HG03432 (cell line): ENCODE results near the gene LONRF3.
"Not testable (repeated sequence)": the region's sequence is repeated elsewhere in the genome, so short reads cannot be mapped to it uniquely, and the experiment has no call there.

Experiments
- ATAC-seq: cut with Tn5 transposase; IDR thresholded peaks from one replicate; pipeline ENCODE4 v1.9.1; 2021; ENCODE audit warnings: mild to moderate bottlenecking, moderate library complexity; ENCODE audit not compliant: unreplicated experiment

The LONRF3 gene

GRCh38 chrX:118983513-118983912 is 9.1 kb downstream of the LONRF3 start:
- no peak for ATAC-seq

DNA sequence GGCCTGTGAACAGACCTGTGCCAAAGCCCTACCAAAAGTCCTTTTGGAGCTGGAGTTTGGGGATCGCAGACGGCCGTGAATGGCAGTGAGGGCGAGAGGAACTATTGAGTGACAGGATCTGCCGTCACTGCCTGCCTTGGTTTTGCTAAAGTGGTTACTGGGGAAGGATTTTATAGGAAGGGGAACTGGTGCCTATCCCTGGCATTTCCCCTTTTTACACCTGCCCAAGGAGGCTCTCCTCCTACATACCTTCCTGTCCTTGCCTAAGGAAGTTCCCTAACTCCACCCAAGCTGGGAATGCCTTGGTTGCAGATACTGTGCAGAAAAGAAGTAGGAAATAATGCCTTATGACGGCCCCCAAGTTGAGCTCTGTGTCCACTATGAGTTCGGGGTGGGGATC is 14.5 kb downstream of the LONRF3 start:
- ATAC-seq: no peak

GRCh38 chrX:118989886-118990285 is 15.5 kb downstream of the LONRF3 start:
- ATAC-seq: no peak

DNA sequence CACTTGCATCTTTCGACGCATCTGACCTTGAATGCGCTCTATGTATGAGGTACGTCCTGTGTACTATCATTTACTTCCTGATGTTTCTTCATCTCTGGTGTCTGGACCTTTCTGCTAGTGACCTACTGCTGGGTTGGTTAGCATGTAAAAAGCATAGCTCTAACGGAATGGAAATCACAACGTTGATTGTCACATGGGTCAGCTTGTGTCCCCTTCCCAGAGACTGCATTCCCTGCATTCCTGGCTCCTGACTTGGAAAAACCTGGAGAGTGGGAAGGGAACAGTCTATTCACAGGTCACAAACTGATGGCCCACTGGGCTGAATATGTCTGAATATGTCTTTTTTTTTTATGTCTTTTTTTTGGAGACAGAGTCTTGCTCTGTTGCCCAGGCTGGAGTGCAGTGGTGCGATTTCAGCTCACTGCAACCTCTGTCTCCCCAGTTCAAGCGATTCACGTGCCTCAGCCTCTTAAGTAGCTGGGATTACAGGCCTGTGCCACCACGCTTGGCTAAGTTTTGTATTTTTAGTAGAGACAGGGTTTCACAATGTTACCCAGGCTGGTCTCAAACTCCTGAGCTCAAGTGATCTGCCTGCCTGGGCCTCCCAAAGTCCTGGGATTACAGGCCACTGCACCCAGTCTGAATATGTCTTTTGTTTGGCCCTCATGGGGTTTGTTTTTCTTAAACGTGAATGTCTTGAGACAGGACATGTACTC is 16.3 kb downstream of the LONRF3 start:
- no peak for ATAC-seq

- not testable (repeated sequence) for ATAC-seq
Observed at GRCh38 chrX:118992441-118993121, 18.2 kb downstream of the LONRF3 start.

GRCh38 chrX:119003462-119003861 is 29.0 kb downstream of the LONRF3 start:
- no peak for ATAC-seq

- peak; percentile 80 for ATAC-seq
Observed at GRCh38 chrX:119004920-119005524, 30.6 kb downstream of the LONRF3 start.

DNA sequence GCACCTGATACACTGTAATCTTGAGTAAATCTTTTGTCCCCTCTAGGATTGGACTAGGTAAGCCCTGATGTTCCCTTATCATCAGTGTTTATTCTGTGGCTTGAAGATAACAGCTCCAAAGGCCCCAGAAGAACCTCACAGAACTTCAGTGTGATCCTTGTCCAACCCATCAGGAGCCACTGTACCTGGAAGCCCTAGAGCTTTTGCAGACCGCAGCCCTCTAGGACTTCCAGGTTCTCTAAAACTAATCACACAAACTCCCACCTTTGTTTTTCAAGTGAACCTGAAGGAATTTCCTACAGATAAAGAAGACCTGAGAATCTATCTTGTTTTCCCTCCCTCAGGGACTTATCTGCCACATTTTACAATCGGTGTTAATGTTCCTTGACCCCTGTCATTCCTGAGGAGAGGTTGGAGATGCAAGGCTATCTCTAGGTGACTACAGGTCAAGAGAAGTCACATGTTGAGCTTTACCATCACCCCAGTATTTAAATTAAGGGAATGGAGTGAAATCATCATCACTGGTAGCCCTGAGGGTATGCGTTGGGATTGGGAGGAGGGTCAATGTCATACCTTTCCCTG is 32.9 kb downstream of the LONRF3 start:
- ATAC-seq: no peak

- no peak for ATAC-seq
Observed at GRCh38 chrX:119008110-119008744, 33.8 kb downstream of the LONRF3 start.

DNA sequence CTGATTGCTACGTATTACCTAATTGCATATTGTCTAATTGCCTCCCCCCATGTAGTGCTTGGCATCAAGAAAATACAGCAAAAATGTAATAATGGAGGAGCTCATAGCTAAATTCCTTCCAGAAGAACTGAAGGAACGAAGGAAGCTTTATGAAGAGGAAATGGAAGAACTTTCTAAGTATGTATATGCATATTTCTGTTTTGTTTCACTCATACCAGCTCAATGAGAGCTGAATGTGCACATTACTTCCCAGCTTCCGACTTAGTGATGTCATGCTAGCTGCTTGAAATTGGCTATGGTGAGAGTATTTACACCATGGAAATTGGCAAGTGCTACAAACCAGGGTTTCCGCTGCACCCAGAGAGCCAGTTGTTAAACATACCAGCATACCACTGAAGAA is 34.7 kb downstream of the LONRF3 start:
- ATAC-seq: no peak

DNA sequence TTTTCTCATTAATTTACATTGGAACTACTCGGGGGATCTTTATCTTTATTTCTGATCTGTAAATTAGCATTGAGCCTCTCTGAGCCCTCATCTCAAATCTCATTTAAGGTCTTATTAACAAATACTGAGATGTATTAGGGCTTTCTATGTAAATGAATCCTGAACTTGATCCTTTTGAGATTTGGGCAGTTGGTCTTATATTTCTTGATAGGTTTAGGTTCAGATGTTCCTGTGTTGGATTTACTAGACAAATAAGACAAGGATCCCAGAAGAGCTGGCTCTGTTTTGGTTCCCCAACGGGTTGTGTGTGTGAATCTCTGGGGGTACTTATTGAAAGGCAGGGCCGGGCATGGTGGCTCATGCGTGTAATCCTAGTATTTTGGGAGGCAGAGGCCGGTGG is 36.1 kb downstream of the LONRF3 start:
- ATAC-seq: no peak

DNA sequence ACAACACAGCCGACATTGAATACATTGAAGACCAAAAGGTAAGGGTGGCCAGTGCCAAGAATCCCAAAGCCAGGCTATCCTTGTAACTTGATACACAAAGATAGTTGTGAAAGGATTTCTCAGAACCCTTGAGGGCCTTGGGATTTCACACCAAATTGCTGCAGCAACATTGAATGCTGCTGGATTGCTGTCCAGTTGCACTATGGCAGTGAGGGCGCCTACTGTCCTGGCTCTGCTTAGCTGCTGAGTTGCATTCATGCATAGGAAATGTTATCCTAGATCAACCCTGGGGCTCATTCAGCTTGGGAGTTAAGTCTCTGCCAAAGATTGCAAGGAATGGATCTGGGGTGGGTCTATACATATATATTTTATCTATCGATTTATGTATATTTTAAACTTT is 38.7 kb downstream of the LONRF3 start:
- no peak for ATAC-seq

DNA sequence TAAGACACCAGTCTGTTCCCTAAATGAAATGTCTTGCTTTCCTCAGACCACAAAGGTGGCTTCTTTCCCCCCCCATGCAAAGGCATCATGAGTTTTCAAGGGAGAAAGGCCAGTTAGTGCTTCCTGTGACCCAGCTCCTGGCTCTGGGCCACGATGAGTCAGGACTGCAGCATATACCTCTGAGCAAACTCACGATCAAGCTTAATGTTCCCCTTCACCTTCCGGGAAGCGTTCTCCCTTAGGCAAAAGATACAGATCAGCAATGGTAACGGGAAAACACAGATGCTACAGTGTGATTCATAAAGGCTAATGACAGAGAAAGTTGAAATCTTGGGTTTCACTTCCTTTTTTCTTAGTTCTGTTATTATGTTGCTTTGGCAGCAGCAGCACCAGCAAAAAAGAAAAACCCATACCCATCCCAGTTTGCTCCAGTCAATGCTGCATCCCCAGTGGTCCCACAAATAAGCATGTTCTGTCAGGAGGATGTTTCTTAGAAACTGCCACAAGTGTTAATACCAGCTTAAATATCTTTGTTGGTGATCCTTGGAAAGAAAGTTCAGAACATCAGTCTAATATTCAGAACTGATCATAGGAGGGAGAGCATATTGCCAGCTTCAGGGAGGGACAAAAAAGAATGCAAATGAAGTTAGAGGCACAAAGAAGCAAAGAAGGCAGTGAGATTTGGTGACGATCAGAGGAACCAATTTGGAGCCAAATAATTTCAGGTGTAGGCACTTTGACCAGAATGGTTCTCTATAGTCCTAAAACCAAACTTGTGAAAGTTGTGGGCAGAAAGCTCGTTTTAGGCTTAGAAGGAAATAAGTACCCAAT is 41.2 kb downstream of the LONRF3 start:
- ATAC-seq: peak; percentile 97

DNA sequence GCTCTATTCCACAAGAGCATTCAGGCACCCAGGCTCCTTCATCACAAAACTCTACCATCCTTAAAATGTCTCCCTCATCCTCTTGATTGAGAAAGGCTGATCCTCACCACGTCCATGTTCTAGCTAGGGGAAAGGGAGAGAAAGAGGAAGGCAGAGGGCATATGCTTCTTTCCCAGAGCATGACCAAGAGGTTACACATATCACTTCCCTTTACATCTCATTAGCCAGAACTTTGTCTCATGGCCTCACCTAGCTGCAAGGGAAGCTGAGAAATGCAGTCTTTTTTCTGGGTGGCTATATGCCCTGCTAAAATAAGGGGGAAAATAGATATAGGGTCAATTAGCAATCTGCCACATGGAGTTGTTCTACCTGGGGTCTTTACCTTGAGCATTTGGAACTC is 42.7 kb downstream of the LONRF3 start:
- no peak for ATAC-seq

GRCh38 chrX:119025900-119026299 is 51.5 kb downstream of the LONRF3 start:
- no peak for ATAC-seq

- ATAC-seq: not testable (repeated sequence)
Observed at GRCh38 chrX:119026344-119026743, 51.9 kb downstream of the LONRF3 start.

- ATAC-seq: not testable (repeated sequence)
Observed at GRCh38 chrX:119027960-119028732, 53.7 kb downstream of the LONRF3 start.

GRCh38 chrX:119028733-119029330 is 54.4 kb downstream of the LONRF3 start:
- ATAC-seq: no peak

DNA sequence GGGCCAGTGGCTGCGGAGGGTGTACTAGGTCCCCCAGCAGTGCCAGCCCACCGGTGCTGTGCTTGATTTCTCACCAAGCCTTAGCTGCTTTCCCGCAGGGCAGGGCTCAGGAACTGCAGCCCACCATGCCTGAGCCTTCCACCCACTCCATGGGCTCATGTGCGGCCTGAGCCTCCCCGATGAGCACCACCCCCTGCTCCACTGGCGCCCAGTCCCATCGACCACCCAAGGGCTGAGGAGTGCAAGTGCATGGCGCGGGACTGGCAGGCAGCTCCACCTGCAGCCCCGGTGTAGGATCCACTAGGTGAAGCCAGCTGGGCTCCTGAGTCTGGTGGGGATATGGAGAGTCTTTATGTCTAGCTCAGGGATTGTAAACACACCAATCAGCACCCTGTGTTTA is 55.2 kb downstream of the LONRF3 start:
- ATAC-seq: not testable (repeated sequence)
